NCI-H187 (cell line): ENCODE measurements around the gene CCDC91.
A peak's percentile ranks its signal among the peaks of the same experiment; 100 is the strongest.

Experiments used
- DNase-seq, 2 experiments: peaks; one replicate each; lab custom pipeline; 2025; lab: John Stamatoyannopoulos, UW

CCDC91 gene, protein sequence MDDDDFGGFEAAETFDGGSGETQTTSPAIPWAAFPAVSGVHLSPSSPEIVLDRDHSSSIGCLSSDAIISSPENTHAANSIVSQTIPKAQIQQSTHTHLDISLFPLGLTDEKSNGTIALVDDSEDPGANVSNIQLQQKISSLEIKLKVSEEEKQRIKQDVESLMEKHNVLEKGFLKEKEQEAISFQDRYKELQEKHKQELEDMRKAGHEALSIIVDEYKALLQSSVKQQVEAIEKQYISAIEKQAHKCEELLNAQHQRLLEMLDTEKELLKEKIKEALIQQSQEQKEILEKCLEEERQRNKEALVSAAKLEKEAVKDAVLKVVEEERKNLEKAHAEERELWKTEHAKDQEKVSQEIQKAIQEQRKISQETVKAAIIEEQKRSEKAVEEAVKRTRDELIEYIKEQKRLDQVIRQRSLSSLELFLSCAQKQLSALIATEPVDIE

DNA sequence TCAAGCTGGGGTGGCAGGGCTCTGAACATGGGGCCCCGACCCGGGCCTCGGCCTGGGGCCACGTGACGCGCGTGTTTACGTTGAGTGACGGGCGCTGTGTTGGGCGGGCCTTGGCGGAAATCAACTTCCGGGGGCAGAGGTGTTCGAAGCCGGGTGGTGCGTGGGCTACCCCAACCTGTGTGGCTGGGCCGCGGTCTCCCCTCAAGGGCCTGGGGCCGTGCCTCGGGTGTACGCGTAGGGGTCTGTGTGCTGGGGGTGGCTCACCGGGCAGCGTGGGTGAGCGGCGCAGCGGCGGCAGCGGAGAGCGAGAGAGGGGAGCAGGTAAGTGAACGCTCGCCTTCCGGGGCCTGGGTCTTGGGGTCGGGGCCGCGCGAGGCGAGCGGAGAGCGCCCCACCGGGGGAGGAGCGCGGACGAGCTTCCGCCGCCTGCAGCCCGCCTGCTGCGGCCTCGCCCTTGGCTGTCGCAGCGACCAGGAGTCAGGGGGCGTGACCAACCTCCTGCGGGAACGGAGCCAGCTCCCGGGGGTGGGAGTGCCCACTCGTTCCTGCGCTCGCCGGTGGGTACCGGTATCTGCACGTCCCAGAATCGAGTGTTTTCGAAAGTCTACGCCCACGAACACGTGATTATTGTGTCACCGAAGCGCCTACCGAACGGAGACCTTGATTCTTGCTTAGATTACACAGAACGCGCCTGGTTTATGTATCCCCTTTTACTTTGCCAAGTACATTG is at the start of gene CCDC91:
Gene CCDC91 (plus strand): TSS at position 136 of the 730 bp plus-strand sequence. CDS start 66,760 bp downstream, outside the sequence.
- peak; percentile 41 to 72 for DNase-seq

DNA sequence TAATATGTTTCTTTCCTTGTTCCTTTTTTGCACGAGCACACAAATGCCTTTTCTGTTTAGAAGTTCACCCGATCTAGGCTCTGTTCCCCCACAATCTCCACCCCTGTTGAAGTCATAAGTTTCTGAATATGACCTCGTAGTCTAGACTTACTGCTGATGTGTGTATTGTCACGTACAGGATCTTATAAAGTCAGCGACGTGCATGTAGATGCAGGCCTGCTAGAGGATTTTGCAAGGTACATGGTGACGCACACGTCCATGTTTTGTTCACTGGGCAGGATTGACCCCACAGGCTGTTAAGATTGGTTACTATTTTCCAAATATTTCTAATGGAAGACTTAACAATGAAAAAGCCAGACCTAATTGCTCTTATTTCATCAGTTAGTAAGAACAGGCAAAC is 46.2 kb upstream of the CCDC91 start:
- no peak for DNase-seq

DNA sequence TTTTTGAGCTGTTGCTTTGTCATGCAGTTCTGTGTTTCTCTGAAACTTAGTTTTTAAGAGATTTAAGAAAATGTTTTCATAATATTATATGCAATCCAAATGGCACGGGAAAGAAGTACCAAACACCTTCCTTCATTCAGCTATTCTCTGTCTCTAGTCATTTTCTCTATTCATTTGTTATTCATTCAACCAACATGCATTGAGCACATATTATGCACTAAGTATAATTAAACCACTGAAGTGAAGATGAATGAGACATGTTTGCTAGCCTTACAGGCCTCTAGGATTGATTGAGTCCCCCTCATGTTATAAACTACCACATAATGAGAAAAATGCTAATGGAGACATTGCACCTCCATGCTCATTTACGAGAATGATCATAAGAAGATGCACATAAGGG is 45.7 kb upstream of the CCDC91 start:
- DNase-seq = no peak

DNA sequence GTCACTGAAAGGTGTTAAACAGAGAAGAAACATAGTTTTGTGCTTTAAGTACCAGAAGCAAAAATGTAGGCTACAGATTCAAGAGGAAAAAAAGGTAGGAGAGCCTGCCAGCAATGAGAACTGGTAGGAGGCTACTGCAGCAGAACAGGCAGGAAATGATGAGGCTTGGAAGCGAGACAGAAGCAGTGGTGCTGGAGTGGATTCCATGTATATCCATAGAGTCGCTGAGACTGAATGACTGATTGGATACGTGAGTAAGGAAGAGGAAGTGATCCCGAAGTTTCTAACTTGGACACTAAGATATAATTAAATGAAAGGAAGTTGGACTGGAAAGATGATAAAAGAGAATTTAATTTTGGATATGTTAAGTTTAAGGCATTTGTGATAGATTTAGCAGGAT is 45.0 kb upstream of the CCDC91 start:
- no peak for DNase-seq

DNA sequence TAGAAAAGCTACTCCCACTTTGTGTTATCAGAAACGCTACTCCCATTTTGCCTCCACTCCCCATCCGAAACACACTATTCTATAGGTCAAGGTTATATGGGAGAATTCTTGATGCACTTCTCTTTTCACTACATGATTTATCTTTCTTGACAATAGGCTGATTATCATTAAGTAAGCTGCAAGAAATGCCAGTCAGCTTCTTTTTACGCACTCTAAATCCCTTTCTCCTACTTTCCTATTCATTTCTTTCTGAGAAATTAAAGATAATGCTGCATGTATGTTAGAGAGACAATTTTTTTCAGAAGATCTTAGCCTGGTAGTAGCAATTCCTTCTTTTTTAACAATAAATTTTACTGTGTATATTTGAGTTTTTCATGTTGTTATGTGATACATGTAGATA is 41.0 kb upstream of the CCDC91 start:
- DNase-seq = no peak

DNA sequence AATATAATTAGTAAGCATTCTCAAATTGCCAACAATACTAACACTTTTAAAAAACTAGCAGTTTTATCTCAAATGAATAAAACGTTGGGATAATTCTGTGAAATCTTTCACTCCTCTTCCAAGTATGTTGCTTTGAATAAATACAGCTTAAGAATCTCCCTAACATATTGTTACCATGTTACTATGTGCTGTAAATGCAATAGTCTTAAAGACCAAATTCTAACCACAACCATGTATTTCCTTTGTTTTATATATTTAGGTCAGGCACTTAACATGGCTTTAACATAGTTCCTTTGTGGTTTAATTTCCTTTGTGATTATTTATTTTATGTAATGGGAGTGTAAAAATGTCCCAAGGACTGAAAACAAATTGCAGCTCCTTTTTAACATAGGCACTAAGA is 33.9 kb upstream of the CCDC91 start:
- DNase-seq = no peak

DNA sequence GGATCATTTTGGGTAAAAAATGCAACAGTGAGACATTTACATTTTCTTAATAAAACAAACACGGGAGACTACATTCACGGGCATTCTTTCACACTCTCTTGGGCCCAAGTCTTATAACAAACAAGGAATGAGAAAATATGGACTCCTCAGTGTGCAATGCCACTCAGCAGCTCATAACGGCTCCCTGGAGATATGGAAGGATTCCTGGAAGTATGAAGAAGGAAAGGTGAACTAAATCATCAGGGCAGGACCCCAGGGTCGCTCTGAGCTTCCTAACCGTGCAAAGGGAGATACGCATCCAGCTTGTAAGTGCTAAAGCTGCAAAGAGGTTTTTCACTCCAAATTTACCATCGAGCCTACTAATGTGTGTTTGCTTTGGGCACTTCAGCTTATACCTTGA is 33.5 kb upstream of the CCDC91 start:
- no peak for DNase-seq

DNA sequence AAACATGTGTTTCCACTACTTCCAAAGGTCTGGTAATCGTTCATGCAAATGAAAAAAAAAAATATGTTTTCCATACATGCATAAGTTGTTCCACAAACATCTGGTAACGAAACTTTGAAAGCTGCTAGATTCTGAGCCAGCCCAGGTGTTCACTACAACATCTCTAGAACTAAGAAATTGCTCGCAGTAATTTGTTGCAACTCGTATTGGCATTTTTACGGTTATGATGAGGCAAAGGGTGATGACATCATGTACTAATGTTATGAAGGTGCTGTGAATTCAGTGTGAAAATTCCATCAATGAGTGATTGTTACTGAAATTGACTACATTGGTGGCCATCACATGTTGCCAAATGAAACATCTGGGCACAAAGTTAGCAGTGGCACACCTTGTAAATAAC is 31.9 kb upstream of the CCDC91 start:
- no peak for DNase-seq

DNA sequence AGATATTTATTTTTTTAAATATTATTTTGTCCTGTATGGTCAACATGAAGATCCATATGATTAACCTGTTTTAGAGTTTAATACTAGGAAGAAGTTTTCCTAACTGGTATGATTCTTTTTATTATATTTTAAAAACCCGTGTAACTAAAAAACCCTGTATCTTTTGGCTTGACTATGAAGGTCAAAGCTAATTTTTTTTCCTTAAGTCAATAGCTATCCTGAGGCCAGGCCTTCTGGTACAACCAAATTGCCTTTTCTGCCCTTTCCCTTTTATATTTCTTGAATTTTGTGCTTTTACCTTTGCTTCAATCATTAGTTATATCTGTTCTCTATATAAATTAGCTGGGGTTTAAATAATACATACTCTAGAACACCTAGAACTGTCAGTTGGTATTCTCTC is 30.6 kb upstream of the CCDC91 start:
- no peak for DNase-seq

DNA sequence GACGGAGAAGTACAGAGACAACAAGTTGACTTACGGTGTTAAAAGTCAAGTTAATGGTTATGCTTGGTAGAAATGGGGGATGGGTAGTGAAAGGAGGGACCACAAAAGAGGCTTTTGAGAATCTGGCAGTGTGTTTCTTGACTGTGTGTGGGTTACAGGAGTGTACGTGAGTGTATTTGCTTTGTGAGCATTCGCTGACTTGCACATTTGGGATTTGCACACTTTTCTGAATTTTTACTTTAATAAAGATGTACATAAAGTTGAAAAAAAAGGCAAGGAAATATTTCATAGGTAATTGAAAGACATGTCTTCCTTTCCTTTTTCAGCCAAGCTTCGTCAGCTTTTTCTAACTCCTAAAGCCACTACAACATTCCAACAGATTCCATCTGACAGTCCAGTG is 28.6 kb upstream of the CCDC91 start:
- no peak for DNase-seq

DNA sequence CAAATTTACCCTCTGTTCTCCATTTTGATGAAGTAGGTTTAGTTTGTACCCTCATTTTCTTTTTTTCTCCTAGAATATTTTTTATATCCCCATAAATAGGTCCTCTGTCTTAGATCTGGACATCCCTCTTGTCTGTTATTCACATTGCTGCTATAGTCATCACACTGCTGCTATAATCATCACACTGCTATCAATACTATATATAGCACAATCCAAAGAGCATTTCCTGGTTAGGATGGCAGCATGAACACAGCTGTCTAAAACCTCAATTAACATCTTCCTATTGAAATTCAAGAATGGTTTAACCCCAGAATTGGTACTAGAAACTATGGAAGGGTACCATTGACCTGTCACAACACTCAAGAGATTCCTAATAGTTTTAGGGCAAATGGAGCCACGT is 27.6 kb upstream of the CCDC91 start:
- no peak for DNase-seq

DNA sequence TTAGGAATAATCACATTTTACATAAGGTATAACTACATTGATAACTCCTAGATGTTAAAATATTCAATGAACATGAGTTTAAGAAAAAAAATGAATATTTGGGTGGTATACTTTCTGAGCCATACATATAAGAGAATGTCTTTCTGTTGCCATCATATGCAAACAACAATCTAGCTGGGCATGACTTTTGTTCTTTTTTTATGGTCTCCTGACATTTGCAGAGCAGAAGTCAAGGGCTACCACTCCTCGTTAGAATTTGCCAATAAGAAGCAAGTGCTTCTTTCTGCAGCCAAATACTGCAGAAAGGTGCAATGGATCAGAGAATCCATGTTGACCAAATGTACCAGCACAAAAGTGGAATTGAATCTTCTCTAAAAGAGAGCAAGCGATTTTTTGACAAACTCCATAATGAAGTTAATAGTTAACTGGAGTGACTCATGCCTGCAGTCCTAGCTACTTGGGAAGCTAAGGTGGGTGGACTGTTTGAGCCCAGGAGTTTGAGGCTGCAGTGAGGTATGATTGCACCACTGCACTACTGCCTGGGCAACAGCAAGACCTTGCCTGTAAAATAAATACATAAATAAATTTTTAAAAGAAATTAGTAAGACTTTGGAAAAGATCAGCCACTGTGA is 25.5 kb upstream of the CCDC91 start:
- DNase-seq = no peak

DNA sequence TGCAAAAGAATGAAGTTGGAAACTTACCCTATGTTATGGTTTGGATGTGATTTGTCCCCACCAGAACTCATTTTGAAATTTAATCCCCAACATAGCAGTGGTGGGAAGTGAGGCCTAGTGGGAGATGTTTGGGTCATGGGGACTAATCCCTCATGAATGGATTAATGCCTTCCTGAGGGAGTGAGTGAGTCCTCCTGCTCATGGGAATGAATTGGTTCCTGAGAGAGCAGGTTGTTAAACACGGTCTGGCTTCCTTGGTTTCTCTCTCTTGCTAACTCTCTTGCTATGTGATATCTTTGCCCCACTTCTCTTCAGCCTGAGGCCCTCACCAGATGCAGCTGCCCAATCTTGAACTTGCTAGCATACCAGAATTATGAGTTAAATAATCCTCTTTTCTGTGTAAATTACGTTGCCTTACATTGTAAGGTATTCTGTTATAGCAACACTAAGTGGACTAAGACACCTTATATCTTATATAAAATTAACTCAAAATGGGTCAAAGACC is 22.2 kb upstream of the CCDC91 start:
- DNase-seq = no peak

DNA sequence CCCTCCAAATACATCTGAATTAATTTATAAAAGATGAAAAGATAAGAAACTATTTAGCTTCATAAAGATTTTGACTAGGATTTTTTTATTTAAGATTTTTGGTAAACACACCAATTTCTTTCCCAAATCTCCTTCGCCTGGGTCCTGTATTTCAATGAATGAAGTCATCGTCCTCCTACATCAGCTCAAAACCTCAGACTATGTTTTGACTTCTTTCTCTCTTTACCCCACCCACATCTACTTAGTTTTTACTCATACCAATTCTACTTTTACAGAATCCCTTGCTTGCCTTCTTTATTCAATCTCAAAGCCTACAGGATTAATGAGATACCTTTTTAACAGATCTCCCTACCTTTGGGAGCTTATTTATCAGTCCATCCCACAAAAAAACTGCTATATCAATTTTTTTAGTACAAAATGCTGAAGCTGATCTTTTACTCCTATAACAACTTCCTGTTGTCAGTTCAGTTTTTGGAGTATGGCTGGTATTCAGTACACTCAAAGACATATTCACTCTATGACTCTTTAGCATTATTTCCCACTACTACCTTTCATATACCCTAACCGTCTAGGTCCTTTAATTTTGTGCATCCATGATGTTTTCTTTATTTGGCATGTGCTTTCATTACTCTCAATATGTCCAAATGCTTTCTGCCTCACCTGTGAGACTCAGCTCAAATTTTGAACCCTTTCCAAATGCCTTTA is 18.7 kb upstream of the CCDC91 start:
- DNase-seq = no peak

DNA sequence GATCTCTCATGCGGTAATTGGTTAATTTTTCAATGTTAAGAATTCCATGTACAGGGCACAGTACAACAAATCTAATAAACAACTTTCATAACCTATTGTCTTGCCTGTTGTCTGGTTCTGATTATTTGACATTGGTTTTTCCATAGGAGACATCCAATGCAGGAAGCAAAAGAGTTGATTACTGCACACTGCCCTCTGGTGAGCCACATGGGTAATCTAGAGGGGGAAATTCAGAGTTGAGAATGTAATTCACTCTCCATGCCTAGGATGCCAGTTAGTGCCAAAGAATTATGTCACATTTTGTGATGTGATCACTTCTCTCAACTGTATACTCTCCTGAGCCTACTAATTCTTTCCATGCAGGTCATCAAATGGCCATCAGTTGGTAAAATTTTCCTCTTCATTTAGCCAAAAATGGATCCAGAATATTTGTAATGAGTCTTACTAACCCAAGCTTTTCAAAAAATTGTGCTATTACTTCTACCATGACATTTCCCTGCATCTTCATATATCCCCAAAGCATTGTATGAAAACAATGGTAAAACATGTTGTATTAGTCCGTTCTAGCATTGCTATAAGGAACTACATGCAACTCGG is 17.7 kb upstream of the CCDC91 start:
- peak; percentile 9 to 20 for DNase-seq

DNA sequence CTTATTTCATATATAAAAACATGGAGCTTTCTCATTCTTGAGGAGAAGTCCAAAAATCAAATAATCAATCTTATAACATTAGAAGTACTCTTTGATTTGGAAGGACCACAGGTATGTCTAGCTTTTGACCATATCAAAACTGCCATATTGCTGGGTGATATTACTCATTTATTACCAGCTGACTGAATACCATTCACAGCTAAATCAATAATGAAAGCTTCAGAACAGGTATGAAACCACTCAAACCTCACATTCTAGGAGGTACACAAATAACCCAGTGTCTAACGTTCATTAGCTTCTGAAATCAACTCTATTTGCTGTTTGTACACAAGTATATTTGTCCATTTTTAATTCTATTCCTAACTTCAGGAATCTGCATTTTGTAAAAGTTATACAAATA is 16.8 kb upstream of the CCDC91 start:
- DNase-seq = no peak

DNA sequence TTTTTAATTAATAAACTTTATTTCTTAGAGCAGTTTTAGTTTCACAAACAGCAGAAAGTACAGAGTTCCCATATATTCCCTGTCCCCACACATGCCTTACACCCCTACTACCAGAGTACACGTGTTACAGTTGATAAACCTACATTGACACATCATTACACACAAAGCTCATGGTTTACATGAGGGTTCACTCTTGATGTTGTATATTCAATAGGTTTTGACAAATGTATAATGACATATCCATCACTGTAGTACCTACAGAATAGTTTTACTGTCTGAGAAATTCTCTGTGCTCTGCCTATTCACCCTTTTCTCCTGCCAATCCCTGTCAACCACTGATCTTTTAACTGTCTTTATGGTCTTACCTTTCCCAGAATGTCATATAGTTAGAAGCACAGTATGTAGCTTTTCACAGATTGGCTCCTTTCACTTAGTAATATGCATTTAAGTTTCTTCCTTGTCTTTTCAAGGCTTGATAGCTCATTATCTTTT is 15.1 kb upstream of the CCDC91 start:
- no peak for DNase-seq

DNA sequence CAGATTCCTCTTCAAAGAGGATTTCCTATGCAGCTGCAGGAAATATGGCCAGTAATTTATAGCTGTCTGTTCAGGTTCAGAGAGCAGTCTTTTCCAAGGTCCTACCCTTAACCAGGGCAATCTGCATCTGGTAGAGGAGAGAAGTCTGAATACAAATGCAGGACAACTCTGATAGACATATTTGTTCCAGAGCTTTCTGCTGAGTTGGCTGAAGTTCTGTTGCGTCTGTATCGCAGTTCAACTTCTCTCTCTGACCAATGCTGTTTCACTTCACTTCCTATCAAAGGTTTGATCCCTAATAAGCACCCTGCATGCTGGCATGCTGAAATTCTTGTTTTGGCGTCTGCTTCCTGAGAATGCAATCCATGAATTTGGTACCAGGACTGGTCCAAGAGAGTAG is 14.0 kb upstream of the CCDC91 start:
- DNase-seq = no peak

DNA sequence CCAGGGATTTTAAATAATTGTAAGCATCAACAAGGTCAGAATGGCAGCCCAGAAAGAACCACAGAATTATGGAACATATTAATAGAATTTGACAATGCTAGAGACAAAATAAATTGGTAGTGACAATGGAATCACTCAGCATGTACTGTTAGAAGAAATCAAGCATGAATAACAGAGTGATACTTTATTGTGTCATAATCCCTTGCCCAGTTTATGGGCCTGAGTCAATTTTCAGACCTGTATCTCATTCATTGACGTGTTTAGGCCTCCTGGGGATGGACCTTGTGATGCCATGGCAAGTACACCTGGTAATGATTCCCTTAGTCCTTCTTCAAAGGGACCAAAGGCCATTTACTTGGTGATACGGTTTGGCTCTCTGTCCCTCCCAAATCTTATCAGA is 12.8 kb upstream of the CCDC91 start:
- no peak for DNase-seq

DNA sequence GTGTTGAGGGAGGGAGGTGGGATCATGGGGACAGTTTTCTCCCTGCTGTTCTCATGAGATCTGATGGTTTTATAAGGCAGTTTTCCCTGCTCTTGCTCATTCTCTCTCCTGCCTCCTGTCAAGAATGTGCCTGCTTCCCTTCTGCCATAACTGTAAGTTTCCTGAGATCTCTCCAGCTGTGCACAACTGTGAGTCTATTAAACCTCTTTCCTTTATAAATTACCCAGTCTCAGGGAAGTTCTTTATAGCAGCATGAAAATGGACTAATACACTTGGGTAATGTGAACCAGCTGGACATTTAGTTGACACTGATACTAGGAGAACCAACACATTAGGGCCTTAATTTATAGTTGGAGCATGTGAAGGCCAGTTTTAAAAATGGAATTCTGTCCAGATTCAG is 12.4 kb upstream of the CCDC91 start:
- no peak for DNase-seq

DNA sequence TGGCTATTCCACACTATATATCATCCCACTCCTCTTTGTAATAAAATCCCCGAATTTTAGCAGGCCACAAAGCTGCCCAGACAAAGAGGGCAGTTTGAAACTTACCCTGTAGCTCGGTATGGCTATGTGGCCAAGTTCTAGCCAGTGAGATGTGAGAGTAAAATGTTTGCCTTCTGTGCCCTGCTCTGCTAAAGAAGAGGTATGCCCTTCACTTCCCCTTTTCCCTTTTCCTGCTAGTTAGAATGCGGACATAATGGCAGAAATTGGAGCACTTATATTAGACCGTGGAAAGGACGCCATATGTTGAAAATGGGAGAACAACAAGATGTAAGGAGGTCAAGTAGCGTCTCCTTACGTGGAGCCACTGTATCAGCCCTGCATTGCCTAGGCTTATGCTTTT is 11.5 kb upstream of the CCDC91 start:
- no peak for DNase-seq

DNA sequence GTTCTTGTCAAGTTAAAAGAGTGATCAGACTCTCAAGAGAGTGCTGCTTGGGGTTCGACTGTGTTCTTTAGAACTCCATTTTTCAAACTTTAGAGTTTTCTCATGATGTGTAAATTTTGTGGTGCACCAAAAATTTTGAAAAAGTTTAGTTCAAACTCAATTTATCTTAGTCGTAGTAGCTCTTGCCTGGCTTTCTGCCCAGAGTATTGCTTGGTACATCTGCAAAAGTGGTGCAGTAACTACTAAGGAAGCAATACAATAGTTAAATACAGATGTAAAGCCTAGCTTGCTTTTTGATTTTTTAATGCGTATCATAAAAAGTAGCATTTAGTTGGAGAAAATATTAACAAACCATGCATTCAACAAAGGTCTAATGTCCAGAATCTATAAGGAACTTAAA is 9.5 kb upstream of the CCDC91 start:
- no peak for DNase-seq
